HepG2 (cell line): Measurements from ENCODE around the gene PRKAR1B. TPM values are rescaled to one million over a fixed set of nuclear protein-coding genes. Genes with fewer than 3 reads are reported as not detected.

ENCODE experiments used
- ATAC-seq: fragments of 200-7000 bp; cut with Tn5 transposase; 3 replicates; pipeline ENCODE4 v1.9.1; 2020; ENCODE audit warnings: mild to moderate bottlenecking, moderate library complexity
- BruUV-seq: library from RNA; stranded (reverse); fragments of 400-500 nt; replicated peaks from 2 replicates; lab custom pipeline; 2021; lab: Mats Ljungman, UMichigan
- CTCF ChIA-PET: fragments of 300-600 bp; formaldehyde crosslinking; extraction: SDS; loops from one replicate; lab custom pipeline; 2021; ENCODE audit warnings: low total read pairs, inconsistent platforms, low intra/inter-chr PET ratio; lab: Yijun Ruan, JAX
- POLR2A ChIA-PET: fragments of 350-600 bp; sonication (Branson Sonifier 250); formaldehyde crosslinking; loops from one replicate; lab custom pipeline; 2020; ENCODE audit warnings: antibody characterized with exemption, inconsistent platforms; lab: Yijun Ruan, JAX
- DNase-seq: peaks from one replicate; pipeline ENCODE4 v3.0.0-alpha.2; 2015; ENCODE audit warnings: low spot score
- FAIRE-seq: peaks from 3 replicates; lab custom pipeline; 2011; peaks lifted over from hg19 to GRCh38; lab: Jason Lieb, UNC
- H2AFZ ChIP-seq: one replicate; pipeline ENCODE4 v1.6.1; 2011; ENCODE audit warnings: low read length, inconsistent platforms
- H3K27ac ChIP-seq: fragments of 300-600 bp; 3 replicates; pipeline ENCODE4 v1.8.0; 2011; ENCODE audit warnings: mixed run types, mild to moderate bottlenecking, mixed read lengths, low read length, inconsistent platforms; ENCODE audit not compliant: insufficient read depth; ENCODE audit errors: extremely low read length
- H3K27me3 ChIP-seq, 2 experiments: fragments of 200-600 bp in 1 of 2; 2 replicates in 1 of 2; 3 replicates in 1 of 2; pipeline versions ENCODE4 v1.6.0 to v1.8.0; 2011; ENCODE audit warnings: low read length in 2 of 2, mild to moderate bottlenecking in 2 of 2, moderate library complexity in 2 of 2, inconsistent platforms in 1 of 2; ENCODE audit not compliant: insufficient read depth in 2 of 2, control insufficient read depth in 1 of 2
- H3K36me3 ChIP-seq, 2 experiments: fragments of 200-600 bp in 1 of 2; replicated peaks in 1 of 2; 2 replicates in 1 of 2; 3 replicates in 1 of 2; pipeline versions ENCODE4 v1.5.1 to v1.8.0; 2011; ENCODE audit warnings: low read length in 2 of 2, inconsistent platforms in 1 of 2; ENCODE audit not compliant: insufficient read depth in 2 of 2, control insufficient read depth in 1 of 2
- H3K4me1 ChIP-seq: 2 replicates; pipeline ENCODE4 v1.5.1; 2012; ENCODE audit warnings: low read length, inconsistent platforms; ENCODE audit not compliant: insufficient read depth
- H3K4me2 ChIP-seq: 2 replicates; pipeline ENCODE4 v1.6.0; 2011; ENCODE audit warnings: low read depth, low read length, inconsistent platforms
- H3K4me3 ChIP-seq, 3 experiments: fragments of 200-600 bp in 1 of 3; sonication (generic), shearing (Covaris generic) in 1 of 3; replicated peaks in 1 of 3; 2 replicates each; pipeline ENCODE4 v1.5.1; 2011 to 2016; ENCODE audit warnings: low read length in 3 of 3, inconsistent platforms in 2 of 3, low read depth in 2 of 3, mild to moderate bottlenecking in 2 of 3, control low read depth in 1 of 3, mixed read lengths in 1 of 3; ENCODE audit not compliant: insufficient read depth in 1 of 3
- H3K79me2 ChIP-seq: one replicate; pipeline ENCODE4 v1.6.1; 2011; ENCODE audit warnings: low read length, inconsistent platforms; ENCODE audit not compliant: insufficient read depth
- H3K9ac ChIP-seq: 2 replicates; pipeline ENCODE4 v1.6.0; 2011; ENCODE audit warnings: mild to moderate bottlenecking, low read depth, low read length, inconsistent platforms; ENCODE audit not compliant: insufficient read depth
- H3K9me3 ChIP-seq: 2 replicates; pipeline ENCODE4 v1.5.1; 2012; ENCODE audit warnings: mild to moderate bottlenecking, low read length
- H4K20me1 ChIP-seq: 2 replicates; pipeline ENCODE4 v1.6.0; 2011; ENCODE audit warnings: inconsistent platforms, mild to moderate bottlenecking, low read length, moderate library complexity; ENCODE audit not compliant: insufficient read depth
- ASH2L ChIP-seq: fragments of 300-600, 200-600 bp; sonication (generic); IDR thresholded peaks from 2 replicates; pipeline ENCODE4 v1.7.0; 2017; ENCODE audit warnings: low read depth, mild to moderate bottlenecking, moderate library complexity, mixed read lengths, low read length; ENCODE audit not compliant: insufficient read length
- CAMTA2 ChIP-seq: sonication (generic); formaldehyde crosslinking; IDR thresholded peaks from 2 replicates; pipeline ENCODE4 v1.4.0; 2020; ENCODE audit warnings: mild to moderate bottlenecking, missing genetic modification reagents, borderline replicate concordance
- MIER3 ChIP-seq: IDR thresholded peaks from 2 replicates; pipeline ENCODE4 v1.6.1; 2016; ENCODE audit warnings: missing compliant biosample characterization, borderline replicate concordance
- YEATS4 ChIP-seq: sonication (generic); formaldehyde crosslinking; IDR thresholded peaks from 2 replicates; pipeline ENCODE4 v1.4.0; 2020; ENCODE audit warnings: missing genetic modification reagents, borderline replicate concordance
- ZNF20 ChIP-seq: sonication (generic); formaldehyde crosslinking; IDR thresholded peaks from 2 replicates; pipeline ENCODE4 v1.4.0; 2020; ENCODE audit warnings: mild to moderate bottlenecking, moderate library complexity, missing genetic modification reagents
- ZNF318 ChIP-seq: sonication (generic); formaldehyde crosslinking; IDR thresholded peaks from 2 replicates; pipeline ENCODE4 v1.4.0; 2020; ENCODE audit warnings: mild to moderate bottlenecking, missing genetic modification reagents
- WGBS: methylation state at CpG from one replicate; pipeline ENCODE4 v1.1.6; 2017; ENCODE audit warnings: low lambda C conversion rate; 5-methylcytosine and 5-hydroxymethylcytosine counted together
- in situ Hi-C: cut with HindIII; loops from 2 replicates; pipeline ENCODE4 v1.10.0; 2017; ENCODE audit warnings: low pct_unique_long_range_greater_than_20kb; ENCODE audit not compliant: extremely low pct_ligation_motif_present
- intact Hi-C: fragments of 100-400 bp; cut with micrococcal nuclease; formaldehyde crosslinking; loops from one replicate; pipeline ENCODE4 v1.10.0; 2022; ENCODE audit not compliant: unreplicated experiment
- polyA plus RNA-seq, 8 experiments: library from polyadenylated mRNA; depleted of rRNA in 3 of 8; stranded (reverse) in 7 of 8; unstranded in 1 of 8; fragments of >200 nt; fragmentation: Illumina TruSeq in 4 of 8; extraction: Trizol in 4 of 8; gene quantifications; 2 replicates each; pipeline versions ENCODE4 v1.2.1 to v1.2.3, GENCODE V29; 2011 to 2016; ENCODE audit warnings: low read depth in 4 of 8, missing spikeins in 1 of 8, mixed read lengths in 1 of 8; ENCODE audit not compliant: insufficient read depth in 1 of 8
- total RNA-seq, 5 experiments: library from RNA; depleted of rRNA; stranded (reverse); fragments of >200 nt; fragmentation: Illumina TruSeq; extraction: Trizol; gene quantifications; 2 replicates each; pipeline ENCODE4 v1.2.3, GENCODE V29; 2016; ENCODE audit warnings: low read depth in 1 of 5
- TF ChIP-seq, protein P1 (sequence below): sonication (generic); formaldehyde crosslinking; IDR thresholded peaks from 2 replicates; pipeline ENCODE4 v1.8.0; 2022; ENCODE audit warnings: low read depth, missing genetic modification reagents

Gene PRKAR1B
- total and polyA plus RNA-seq, 2 of the 13 experiments (the other 11 are each of a cell fraction or from before 2014, with no cell fraction given): 7.9 to 28.2 TPM

- TF ChIP-seq ZNF318 (CRISPR knock-in tag): no peak
- TF ChIP-seq YEATS4: no peak
Measured at GRCh38 chr7:653829-654764, 73.0 kb downstream of the PRKAR1B start (continued).

DNA sequence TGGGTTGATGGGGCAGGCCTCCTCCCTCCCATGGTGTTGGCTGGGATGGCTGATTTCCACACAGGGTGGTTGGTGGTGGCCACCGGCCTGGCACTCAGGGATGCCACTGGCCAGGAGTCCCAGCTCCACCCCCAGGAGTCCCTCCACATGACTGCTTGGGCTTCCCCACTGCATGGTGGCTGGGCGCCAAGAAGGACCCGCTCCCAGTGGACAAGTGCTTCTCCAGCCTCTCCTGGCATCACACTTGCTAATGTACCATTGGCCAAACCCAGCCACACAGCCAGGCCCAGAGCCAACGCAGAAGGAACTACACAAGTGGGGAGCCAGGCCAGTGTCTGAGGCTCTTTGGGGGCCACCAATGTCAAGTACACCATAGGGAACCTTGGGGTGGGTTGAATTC lies 74.2 kb downstream of the PRKAR1B start:
- ATAC-seq: no peak
- Histone ChIP-seq H3K9me3 (no peaks in the 10 kb centered on the region), H3K27me3 (no peaks in the 10 kb centered on the region), H3K4me3 (no peak overlapping the region), H3K9ac (no peak overlapping the region), H3K4me1 (no peaks in the 10 kb centered on the region), H4K20me1 (no peaks in the 10 kb centered on the region; the same call in 1 of the 2 replicates), H3K27ac (no peak overlapping the region), H3K79me2 (peaks cover 4% of the 10 kb centered on the region), H2AFZ (no peak overlapping the region), H3K4me2 (no peak overlapping the region), H3K36me3 (peaks cover 0 to 2% of the 10 kb centered on the region in 2 experiments; a peak in 1 of 5 replicates)
- no TSS peak for BruUV-seq
- POLR2A ChIA-PET: no interaction called here
- WGBS: 100% methylated on average over 1 of the region's 4 CpGs
- no peak for TF ChIP-seq ZNF20 (CRISPR knock-in tag)
- no peak for TF ChIP-seq ASH2L
- TF ChIP-seq, protein P1, sequence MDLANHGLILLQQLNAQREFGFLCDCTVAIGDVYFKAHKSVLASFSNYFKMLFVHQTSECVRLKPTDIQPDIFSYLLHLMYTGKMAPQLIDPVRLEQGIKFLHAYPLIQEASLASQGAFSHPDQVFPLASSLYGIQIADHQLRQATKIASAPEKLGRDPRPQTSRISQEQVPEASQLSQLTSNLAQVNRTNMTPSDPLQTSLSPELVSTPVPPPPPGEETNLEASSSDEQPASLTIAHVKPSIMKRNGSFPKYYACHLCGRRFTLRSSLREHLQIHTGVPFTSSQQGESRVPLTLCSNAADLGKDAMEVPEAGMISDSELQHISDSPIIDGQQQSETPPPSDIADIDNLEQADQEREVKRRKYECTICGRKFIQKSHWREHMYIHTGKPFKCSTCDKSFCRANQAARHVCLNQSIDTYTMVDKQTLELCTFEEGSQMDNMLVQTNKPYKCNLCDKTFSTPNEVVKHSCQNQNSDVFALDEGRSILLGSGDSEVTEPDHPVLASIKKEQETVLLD (CRISPR knock-in tag): no peak
- TF ChIP-seq CAMTA2 (CRISPR knock-in tag): no peak
- TF ChIP-seq MIER3 (CRISPR knock-in tag): no peak
- FAIRE-seq: no peak
- intact Hi-C loops: no loop called here
- no peak for DNase-seq
- CTCF ChIA-PET: no interaction called here
- in situ Hi-C loops: no loop called here
